Measurements from ENCODE around the gene PTPRZ1.

PTPRZ1 gene

DNA sequence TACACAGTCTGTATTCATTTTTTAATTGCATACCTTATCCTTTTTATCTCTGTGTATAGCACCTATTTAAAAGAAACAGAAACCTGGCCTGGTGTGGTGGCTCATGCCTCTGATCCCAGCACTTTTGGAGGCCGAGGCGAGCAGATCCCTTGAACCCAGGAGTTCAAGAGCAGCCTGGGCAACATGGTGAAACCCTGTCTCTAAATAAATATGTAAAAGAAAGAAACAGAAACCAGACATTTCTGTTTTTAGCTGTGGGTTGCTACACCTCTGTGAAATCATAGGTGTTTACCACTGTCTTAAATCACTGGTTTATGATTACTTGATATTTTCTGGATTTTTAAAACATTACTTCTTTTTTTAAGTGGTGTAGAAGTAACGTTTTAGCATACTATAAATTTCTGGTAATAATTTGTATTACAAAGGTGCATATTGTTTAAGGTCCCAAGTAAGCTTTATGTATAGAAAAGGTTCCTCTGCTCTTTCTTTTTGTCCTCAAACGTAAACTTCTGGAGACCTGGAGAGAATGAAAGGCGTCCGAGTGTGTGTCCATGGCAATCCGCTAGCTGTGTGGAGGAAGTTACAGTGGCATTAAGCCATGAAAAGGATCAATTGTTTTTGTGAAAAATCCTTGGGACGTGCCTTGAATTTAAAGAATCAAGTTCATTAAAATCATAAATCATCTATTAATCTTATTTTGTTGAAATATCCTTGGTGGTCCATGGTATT, 41.1 kb downstream of the PTPRZ1 start:
- no peak overlapping the region for H3K27ac ChIP-seq (replicated peaks)
- no peak overlapping the region for H3K4me3 ChIP-seq (replicated peaks; ENCODE audit: insufficient read depth, low read length)
- no peak for TF ChIP-seq POLR2AphosphoS5 (IDR thresholded peaks at IDR 0.05; ENCODE audit: low read depth)
- no peak for TF ChIP-seq GABPA (IDR thresholded peaks at IDR 0.05; ENCODE audit: low read depth)
- TF ChIP-seq, protein P1, sequence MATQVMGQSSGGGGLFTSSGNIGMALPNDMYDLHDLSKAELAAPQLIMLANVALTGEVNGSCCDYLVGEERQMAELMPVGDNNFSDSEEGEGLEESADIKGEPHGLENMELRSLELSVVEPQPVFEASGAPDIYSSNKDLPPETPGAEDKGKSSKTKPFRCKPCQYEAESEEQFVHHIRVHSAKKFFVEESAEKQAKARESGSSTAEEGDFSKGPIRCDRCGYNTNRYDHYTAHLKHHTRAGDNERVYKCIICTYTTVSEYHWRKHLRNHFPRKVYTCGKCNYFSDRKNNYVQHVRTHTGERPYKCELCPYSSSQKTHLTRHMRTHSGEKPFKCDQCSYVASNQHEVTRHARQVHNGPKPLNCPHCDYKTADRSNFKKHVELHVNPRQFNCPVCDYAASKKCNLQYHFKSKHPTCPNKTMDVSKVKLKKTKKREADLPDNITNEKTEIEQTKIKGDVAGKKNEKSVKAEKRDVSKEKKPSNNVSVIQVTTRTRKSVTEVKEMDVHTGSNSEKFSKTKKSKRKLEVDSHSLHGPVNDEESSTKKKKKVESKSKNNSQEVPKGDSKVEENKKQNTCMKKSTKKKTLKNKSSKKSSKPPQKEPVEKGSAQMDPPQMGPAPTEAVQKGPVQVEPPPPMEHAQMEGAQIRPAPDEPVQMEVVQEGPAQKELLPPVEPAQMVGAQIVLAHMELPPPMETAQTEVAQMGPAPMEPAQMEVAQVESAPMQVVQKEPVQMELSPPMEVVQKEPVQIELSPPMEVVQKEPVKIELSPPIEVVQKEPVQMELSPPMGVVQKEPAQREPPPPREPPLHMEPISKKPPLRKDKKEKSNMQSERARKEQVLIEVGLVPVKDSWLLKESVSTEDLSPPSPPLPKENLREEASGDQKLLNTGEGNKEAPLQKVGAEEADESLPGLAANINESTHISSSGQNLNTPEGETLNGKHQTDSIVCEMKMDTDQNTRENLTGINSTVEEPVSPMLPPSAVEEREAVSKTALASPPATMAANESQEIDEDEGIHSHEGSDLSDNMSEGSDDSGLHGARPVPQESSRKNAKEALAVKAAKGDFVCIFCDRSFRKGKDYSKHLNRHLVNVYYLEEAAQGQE (IDR thresholded peaks at IDR 0.05; ENCODE audit: insufficient replicate concordance, low read depth): no peak
- TF ChIP-seq, protein P2, sequence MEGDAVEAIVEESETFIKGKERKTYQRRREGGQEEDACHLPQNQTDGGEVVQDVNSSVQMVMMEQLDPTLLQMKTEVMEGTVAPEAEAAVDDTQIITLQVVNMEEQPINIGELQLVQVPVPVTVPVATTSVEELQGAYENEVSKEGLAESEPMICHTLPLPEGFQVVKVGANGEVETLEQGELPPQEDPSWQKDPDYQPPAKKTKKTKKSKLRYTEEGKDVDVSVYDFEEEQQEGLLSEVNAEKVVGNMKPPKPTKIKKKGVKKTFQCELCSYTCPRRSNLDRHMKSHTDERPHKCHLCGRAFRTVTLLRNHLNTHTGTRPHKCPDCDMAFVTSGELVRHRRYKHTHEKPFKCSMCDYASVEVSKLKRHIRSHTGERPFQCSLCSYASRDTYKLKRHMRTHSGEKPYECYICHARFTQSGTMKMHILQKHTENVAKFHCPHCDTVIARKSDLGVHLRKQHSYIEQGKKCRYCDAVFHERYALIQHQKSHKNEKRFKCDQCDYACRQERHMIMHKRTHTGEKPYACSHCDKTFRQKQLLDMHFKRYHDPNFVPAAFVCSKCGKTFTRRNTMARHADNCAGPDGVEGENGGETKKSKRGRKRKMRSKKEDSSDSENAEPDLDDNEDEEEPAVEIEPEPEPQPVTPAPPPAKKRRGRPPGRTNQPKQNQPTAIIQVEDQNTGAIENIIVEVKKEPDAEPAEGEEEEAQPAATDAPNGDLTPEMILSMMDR (IDR thresholded peaks at IDR 0.05; ENCODE audit: insufficient read depth, low read length): no peak
- TF ChIP-seq SPI1 (IDR thresholded peaks at IDR 0.05; ENCODE audit: borderline replicate concordance, low read depth): no peak
- no peak for DNase-seq (ENCODE audit: low read depth in 1 of 2, low spot score in 1 of 2)
- no peaks in the 10 kb centered on the region for H3K27me3 ChIP-seq (ENCODE audit: insufficient read depth, poor library complexity, severe bottlenecking)

DNA sequence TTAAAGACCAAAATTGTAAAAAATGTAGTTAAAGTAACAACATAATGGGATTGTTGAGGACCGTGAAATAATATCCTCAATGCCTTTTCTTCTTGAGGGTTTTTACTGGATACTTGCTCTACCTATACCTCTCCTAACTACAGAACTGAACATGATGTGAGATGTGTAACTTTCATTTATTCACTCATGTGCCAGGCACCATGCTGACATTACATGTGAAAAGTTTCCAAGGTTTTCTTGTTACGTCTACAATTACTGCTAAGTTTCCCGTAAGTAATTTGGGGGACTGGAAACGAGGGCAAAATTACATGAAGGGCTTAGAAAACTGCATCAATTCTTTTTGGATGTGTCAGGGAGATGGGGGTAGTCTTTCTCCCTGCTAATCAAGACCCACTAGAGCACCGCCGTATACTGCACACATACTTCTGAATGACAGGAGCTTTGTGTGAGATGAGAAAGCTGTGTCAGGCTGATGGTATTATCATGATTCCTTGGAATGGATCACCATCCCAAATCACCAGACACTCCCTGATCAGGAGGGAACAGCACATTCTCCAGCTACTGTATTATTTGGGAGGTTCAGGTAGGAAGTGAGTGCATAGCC, 41.8 kb downstream of the PTPRZ1 start:
- TF ChIP-seq POLR2AphosphoS5 (IDR thresholded peaks at IDR 0.05; ENCODE audit: low read depth) (no peak), SPI1 (IDR thresholded peaks at IDR 0.05; ENCODE audit: borderline replicate concordance, low read depth) (no peak), GABPA (IDR thresholded peaks at IDR 0.05; ENCODE audit: low read depth) (no peak)
- H3K27me3 ChIP-seq (ENCODE audit: insufficient read depth, poor library complexity, severe bottlenecking): no peaks in the 10 kb centered on the region
- DNase-seq (ENCODE audit: low read depth in 1 of 2, low spot score in 1 of 2): no peak
- H3K27ac ChIP-seq (replicated peaks): no peak overlapping the region
- no peak overlapping the region for H3K4me3 ChIP-seq (replicated peaks; ENCODE audit: insufficient read depth, low read length)

DNA sequence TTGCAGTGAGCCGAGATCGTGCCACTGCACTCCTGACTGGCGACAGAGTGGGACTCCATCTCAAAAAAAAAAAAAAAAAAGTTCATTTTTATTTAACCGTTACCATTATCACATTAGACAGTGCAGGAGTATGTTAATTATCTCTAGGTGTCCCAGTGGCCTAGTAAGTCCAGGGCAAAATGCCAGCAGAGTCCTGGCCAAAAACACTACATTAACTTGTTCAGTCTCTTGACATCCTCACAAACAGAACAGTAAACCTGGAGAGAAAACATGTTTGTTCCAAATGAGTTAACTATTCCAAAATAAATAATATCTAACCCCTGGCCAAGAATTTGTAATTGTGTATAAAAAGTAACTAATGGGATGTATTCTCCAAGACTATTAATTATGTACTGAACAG, 43.2 kb downstream of the PTPRZ1 start:
- no peak overlapping the region for H3K27ac ChIP-seq (replicated peaks)
- H3K4me3 ChIP-seq (replicated peaks; ENCODE audit: insufficient read depth, low read length): no peak overlapping the region
- no peak for TF ChIP-seq GABPA (IDR thresholded peaks at IDR 0.05; ENCODE audit: low read depth)
- TF ChIP-seq POLR2AphosphoS5 (IDR thresholded peaks at IDR 0.05; ENCODE audit: low read depth): no peak
- TF ChIP-seq, protein P1 (IDR thresholded peaks at IDR 0.05; ENCODE audit: insufficient replicate concordance, low read depth): no peak
- no peak for TF ChIP-seq SPI1 (IDR thresholded peaks at IDR 0.05; ENCODE audit: borderline replicate concordance, low read depth)
- TF ChIP-seq, protein P2 (IDR thresholded peaks at IDR 0.05; ENCODE audit: insufficient read depth, low read length): no peak
- no peak for DNase-seq (ENCODE audit: low read depth in 1 of 2, low spot score in 1 of 2)
- no peaks in the 10 kb centered on the region for H3K27me3 ChIP-seq (ENCODE audit: insufficient read depth, poor library complexity, severe bottlenecking)

DNA sequence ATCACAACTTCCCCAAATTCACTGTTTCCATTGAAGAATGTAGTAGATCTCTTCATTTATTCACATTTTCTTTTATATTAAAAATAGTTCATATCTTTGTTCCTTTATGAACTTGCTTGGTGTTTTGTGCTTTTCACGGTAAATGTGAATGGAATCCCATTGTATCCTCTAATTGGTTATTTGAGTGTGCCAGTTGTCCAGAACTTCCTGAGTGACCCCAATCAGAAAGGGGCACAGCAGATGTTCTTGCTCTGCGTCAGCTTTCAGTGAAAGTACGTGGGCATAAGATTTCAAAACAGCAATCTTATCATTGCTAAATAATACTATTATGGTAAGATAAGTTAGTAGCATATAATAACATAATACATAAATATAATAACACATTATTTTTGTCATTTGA, 47.0 kb downstream of the PTPRZ1 start:
- no peak for TF ChIP-seq GABPA (IDR thresholded peaks at IDR 0.05; ENCODE audit: low read depth)
- no peak for TF ChIP-seq POLR2AphosphoS5 (IDR thresholded peaks at IDR 0.05; ENCODE audit: low read depth)
- TF ChIP-seq, protein P2 (IDR thresholded peaks at IDR 0.05; ENCODE audit: insufficient read depth, low read length): no peak
- TF ChIP-seq, protein P1 (IDR thresholded peaks at IDR 0.05; ENCODE audit: insufficient replicate concordance, low read depth): no peak
- TF ChIP-seq SPI1 (IDR thresholded peaks at IDR 0.05; ENCODE audit: borderline replicate concordance, low read depth): no peak
- no peak for DNase-seq (ENCODE audit: low read depth in 1 of 2, low spot score in 1 of 2)
- H3K4me3 ChIP-seq (replicated peaks; ENCODE audit: insufficient read depth, low read length): no peak overlapping the region
- no peak overlapping the region for H3K27ac ChIP-seq (replicated peaks)
- H3K27me3 ChIP-seq (ENCODE audit: insufficient read depth, poor library complexity, severe bottlenecking): no peaks in the 10 kb centered on the region

All from HL-60 (cell line).